ENCODE data around the gene NLGN3. TPM values are rescaled to one million over a fixed set of nuclear protein-coding genes. Genes with fewer than 3 reads are reported as not detected.

The NLGN3 gene
- polyA plus RNA-seq, 1 donor from 2014 or later, result 11.7 TPM

- Histone ChIP-seq H3F3A (ENCODE audit: insufficient read depth, low read length, poor library complexity, severe bottlenecking) (no peaks in the 10 kb centered on the region), H3K27me3 (ENCODE audit: insufficient read depth, low read depth, low read length) (no peaks in the 10 kb centered on the region), H3K36me3 (ENCODE audit: insufficient read depth, low read length) (no peaks in the 10 kb centered on the region), H4K20me1 (ENCODE audit: insufficient read depth) (no peaks in the 10 kb centered on the region), H3K9me2 (ENCODE audit: insufficient read depth, low read length) (no peaks in the 10 kb centered on the region), H3K27ac (ENCODE audit: low read length) (no peak overlapping the region), H3K4me3 (ENCODE audit: low read length) (no peak overlapping the region), H3K9me3 (ENCODE audit: low read length) (no peaks in the 10 kb centered on the region), H2AFZ (ENCODE audit: low read depth, low read length) (no peak overlapping the region), H3K9ac (ENCODE audit: low read length) (no peak overlapping the region), H3K4me2 (ENCODE audit: low read length) (no peak overlapping the region), H3K79me2 (replicated peaks; ENCODE audit: insufficient read depth, low read length) (no peaks in the 10 kb centered on the region)
- TF ChIP-seq CTCF (IDR thresholded peaks at IDR 0.05; ENCODE audit: poor library complexity, severe bottlenecking) (no peak), EP300 (conservative IDR thresholded peaks at IDR 0.05; ENCODE audit: poor library complexity, severe bottlenecking) (no peak), POLR2AphosphoS5 (IDR thresholded peaks at IDR 0.05) (no peak), EZH2 (IDR thresholded peaks at IDR 0.05; ENCODE audit: borderline replicate concordance, insufficient read depth, low read length, poor library complexity, severe bottlenecking) (no peak), RAD21 (conservative IDR thresholded peaks at IDR 0.05) (no peak), SMC3 (conservative IDR thresholded peaks at IDR 0.05; ENCODE audit: poor library complexity) (no peak)
Observed at GRCh38 chrX:71215338-71215912, 70.8 kb downstream of the NLGN3 start.

GRCh38 chrX:71216485-71216884, 71.8 kb downstream of the NLGN3 start:
- H3K27ac ChIP-seq (ENCODE audit: low read length), result no peak overlapping the region
- no peaks in the 10 kb centered on the region for H3K36me3 ChIP-seq (ENCODE audit: insufficient read depth, low read length)
- H3K9me3 ChIP-seq (ENCODE audit: low read length), result no peaks in the 10 kb centered on the region
- H4K20me1 ChIP-seq (ENCODE audit: insufficient read depth), result no peaks in the 10 kb centered on the region
- no peak overlapping the region for H3K4me3 ChIP-seq (ENCODE audit: low read length)
- H3K79me2 ChIP-seq (replicated peaks; ENCODE audit: insufficient read depth, low read length), result no peaks in the 10 kb centered on the region
- H3K27me3 ChIP-seq (ENCODE audit: insufficient read depth, low read depth, low read length), result no peaks in the 10 kb centered on the region
- no peak overlapping the region for H3K9ac ChIP-seq (ENCODE audit: low read length)
- no peak for TF ChIP-seq MXI1 (conservative IDR thresholded peaks at IDR 0.05; ENCODE audit: poor library complexity, severe bottlenecking)
- no peak overlapping the region for H2AFZ ChIP-seq (ENCODE audit: low read depth, low read length)
- H3K9me2 ChIP-seq (ENCODE audit: insufficient read depth, low read length), result no peaks in the 10 kb centered on the region
- H3K4me2 ChIP-seq (ENCODE audit: low read length), result no peak overlapping the region
- no peaks in the 10 kb centered on the region for H3F3A ChIP-seq (ENCODE audit: insufficient read depth, low read length, poor library complexity, severe bottlenecking)

- Histone ChIP-seq H2AFZ (ENCODE audit: low read depth, low read length) (no peak overlapping the region), H3K27me3 (ENCODE audit: insufficient read depth, low read depth, low read length) (no peaks in the 10 kb centered on the region), H3K79me2 (replicated peaks; ENCODE audit: insufficient read depth, low read length) (no peaks in the 10 kb centered on the region), H3K4me2 (ENCODE audit: low read length) (no peak overlapping the region), H3K4me3 (ENCODE audit: low read length) (no peak overlapping the region), H3K9me2 (ENCODE audit: insufficient read depth, low read length) (no peaks in the 10 kb centered on the region), H3F3A (ENCODE audit: insufficient read depth, low read length, poor library complexity, severe bottlenecking) (no peaks in the 10 kb centered on the region), H4K20me1 (ENCODE audit: insufficient read depth) (no peaks in the 10 kb centered on the region), H3K27ac (ENCODE audit: low read length) (no peak overlapping the region), H3K9me3 (ENCODE audit: low read length) (no peaks in the 10 kb centered on the region), H3K9ac (ENCODE audit: low read length) (no peak overlapping the region), H3K36me3 (ENCODE audit: insufficient read depth, low read length) (no peaks in the 10 kb centered on the region)
- TF ChIP-seq TAF1 (IDR thresholded peaks at IDR 0.05; ENCODE audit: low read depth) (no peak), SMC3 (conservative IDR thresholded peaks at IDR 0.05; ENCODE audit: poor library complexity) (no peak), MXI1 (conservative IDR thresholded peaks at IDR 0.05; ENCODE audit: poor library complexity, severe bottlenecking) (no peak), REST (IDR thresholded peaks at IDR 0.05; ENCODE audit: borderline replicate concordance) (no peak), EP300 (conservative IDR thresholded peaks at IDR 0.05; ENCODE audit: poor library complexity, severe bottlenecking) (no peak)
Observed at GRCh38 chrX:71217298-71217697, 72.7 kb downstream of the NLGN3 start.

Small RNA genes within 50 kb of the gene (small RNA-seq; reads per million reads assigned to genes)
- 0 reads per million in 3 experiments for gene CXorf65

Other genes with a start within 250 kb of the NLGN3 start
- gene TEX11, start 236.1 kb upstream of the NLGN3 start, polyA plus RNA-seq, result not detected in 2 replicates
- 1.5 and 2.2 TPM in 2 replicates for gene SLC7A3, start 213.7 kb upstream of the NLGN3 start, polyA plus RNA-seq
- 71.2 and 91.9 TPM in 2 replicates for gene SNX12, start 76.5 kb upstream of the NLGN3 start, polyA plus RNA-seq
- gene FOXO4, start 49.0 kb upstream of the NLGN3 start, polyA plus RNA-seq, result 1.9 and 3.1 TPM in 2 replicates
- gene CXorf65, start 38.1 kb upstream of the NLGN3 start, polyA plus RNA-seq, result not detected in 2 replicates
- gene IL2RG, start 33.3 kb upstream of the NLGN3 start, polyA plus RNA-seq, result not detected in 2 replicates
- gene MED12, start 26.2 kb upstream of the NLGN3 start, polyA plus RNA-seq, result 5.6 and 28.2 TPM in 2 replicates
- 0.18 TPM in 1 of 2 replicates, not detected in the other for gene GJB1, start 78.4 kb downstream of the NLGN3 start, polyA plus RNA-seq
- gene ZMYM3, start 109.3 kb downstream of the NLGN3 start, polyA plus RNA-seq, result 32.8 and 37.2 TPM in 2 replicates
- gene NONO, start 138.8 kb downstream of the NLGN3 start, polyA plus RNA-seq, result 436 and 444 TPM in 2 replicates
- 2.8 and 5.4 TPM in 2 replicates for gene ITGB1BP2, start 156.9 kb downstream of the NLGN3 start, polyA plus RNA-seq
- gene TAF1, start 221.5 kb downstream of the NLGN3 start, polyA plus RNA-seq, result 28.8 and 29.5 TPM in 2 replicates

All from neural cell (in vitro differentiated cells).